ENCODE measurements around the gene ERC1.

GRCh38 chr12:1288333-1288732, 297.3 kb downstream of the ERC1 start:
- TF ChIP-seq PATZ1 (tag by site-specific recombination; IDR thresholded peaks at IDR 0.05): no peak
- no peak for TF ChIP-seq CTCF (tag by site-specific recombination; IDR thresholded peaks at IDR 0.05)
- TF ChIP-seq RBAK (tag by site-specific recombination; IDR thresholded peaks at IDR 0.05): no peak
- TF ChIP-seq ZNF513 (tag by site-specific recombination; IDR thresholded peaks at IDR 0.05): no peak
- TF ChIP-seq ZNF549 (tag by site-specific recombination; IDR thresholded peaks at IDR 0.05): no peak
- no peak for TF ChIP-seq ZNF24 (tag by site-specific recombination; IDR thresholded peaks at IDR 0.05)
- TF ChIP-seq ZNF112 (tag by site-specific recombination; IDR thresholded peaks at IDR 0.05): no peak
- no peak for TF ChIP-seq ZNF629 (tag by site-specific recombination; IDR thresholded peaks at IDR 0.05)
- no peak for TF ChIP-seq HOXC10 (CRISPR knock-in tag; IDR thresholded peaks at IDR 0.05)
